ENCODE results near the gene STK39. TPM values are rescaled to one million over a fixed set of nuclear protein-coding genes. Genes with fewer than 3 reads are reported as not detected.

The STK39 gene
- total RNA-seq, 1 experiment from 2014 or later: 22.1 TPM

DNA sequence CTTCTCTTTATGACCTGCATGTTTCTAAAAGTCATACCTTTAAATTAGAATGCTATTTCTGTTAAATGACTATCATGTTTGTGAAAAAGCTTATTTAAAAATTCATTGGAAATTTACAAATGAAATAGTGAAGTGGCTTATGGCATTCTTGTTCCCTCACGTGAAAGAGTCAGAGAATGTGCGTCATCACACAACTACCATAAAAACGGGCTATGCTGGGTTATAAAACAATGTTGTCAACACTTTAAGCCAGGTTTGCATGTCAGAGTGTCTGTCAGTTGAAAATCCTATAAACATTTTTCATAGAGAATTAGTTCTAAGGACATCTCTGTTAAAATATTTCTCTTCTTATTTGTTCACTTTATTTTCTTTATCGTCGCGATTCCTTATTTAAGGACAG, 42.5 kb upstream of the STK39 start:
- Histone ChIP-seq H2BK15ac (ENCODE audit: low read depth, low read length) (no peak overlapping the region), H3T11ph (ENCODE audit: low read length) (no peak overlapping the region), H4K91ac (ENCODE audit: insufficient read length, low read depth, low read length) (no peak overlapping the region), H3K56ac (ENCODE audit: insufficient read length, low read depth, low read length) (no peak overlapping the region), H3K27ac (ENCODE audit: insufficient read length, low read depth, low read length) (no peak overlapping the region), H3K9me3 (ENCODE audit: control insufficient read depth, low read depth, low read length) (no peaks in the 10 kb centered on the region), H3K14ac (ENCODE audit: insufficient read depth, low read length) (no peak overlapping the region), H3K4ac (ENCODE audit: low read depth, low read length) (no peak overlapping the region), H2BK12ac (ENCODE audit: insufficient read length, low read depth, low read length) (no peak overlapping the region), H2BK5ac (ENCODE audit: insufficient read length, low read length) (no peak overlapping the region), H3K27me3 (ENCODE audit: insufficient read depth, low read length) (no peaks in the 10 kb centered on the region), H3K9ac (ENCODE audit: extremely low read depth, insufficient read length, low read length) (no peak overlapping the region), H3K4me1 (ENCODE audit: insufficient read depth, low read length) (0 out of 2 replicates have a peak, but pooled peaks cover 2% of the 10 kb centered on the region), H3K23me2 (ENCODE audit: insufficient read length, low read depth, low read length, poor library complexity, severe bottlenecking) (no peaks in the 10 kb centered on the region), H3K23ac (ENCODE audit: insufficient read length, low read depth, low read length) (no peak overlapping the region), H2BK20ac (ENCODE audit: low read depth, low read length, poor library complexity, severe bottlenecking) (no peak overlapping the region), H2BK120ac (ENCODE audit: low read depth, low read length, poor library complexity, severe bottlenecking) (no peak overlapping the region), H2AK5ac (ENCODE audit: insufficient read length, low read length) (no peak overlapping the region), H4K5ac (ENCODE audit: insufficient read length, low read depth, low read length) (no peak overlapping the region), H3K79me2 (ENCODE audit: insufficient read depth, low read length) (no peaks in the 10 kb centered on the region), H4K8ac (replicated peaks; ENCODE audit: insufficient read length, low read depth, low read length) (no peak overlapping the region), H4K20me1 (ENCODE audit: control insufficient read depth, insufficient read depth, insufficient read length) (no peaks in the 10 kb centered on the region), H3K18ac (ENCODE audit: insufficient read length, low read depth, low read length) (no peak overlapping the region), H3K79me1 (ENCODE audit: insufficient read depth, low read depth, low read length, poor library complexity, severe bottlenecking) (no peaks in the 10 kb centered on the region), H2AFZ (ENCODE audit: low read length) (no peak overlapping the region), H3K4me2 (ENCODE audit: insufficient read depth, insufficient read length, low read length) (no peak overlapping the region)
- H3K4me3 Mint-ChIP-seq: no peak overlapping the region
- no peaks in the 10 kb centered on the region for H3K27me3 Mint-ChIP-seq (ENCODE audit: low read depth)
- H3K4me1 Mint-ChIP-seq: no peaks in the 10 kb centered on the region
- no CpG with 5 or more reads among the region's 6 CpGs for WGBS (ENCODE audit: extremely low coverage, insufficient read length, low lambda C conversion rate)
- H3K9me3 Mint-ChIP-seq: no peaks in the 10 kb centered on the region
- no peak overlapping the region for H3K27ac Mint-ChIP-seq
- no peaks in the 10 kb centered on the region for H3K36me3 Mint-ChIP-seq (ENCODE audit: insufficient read depth in 1 of 3, low read depth in 3 of 3)
- TF ChIP-seq, protein P1, sequence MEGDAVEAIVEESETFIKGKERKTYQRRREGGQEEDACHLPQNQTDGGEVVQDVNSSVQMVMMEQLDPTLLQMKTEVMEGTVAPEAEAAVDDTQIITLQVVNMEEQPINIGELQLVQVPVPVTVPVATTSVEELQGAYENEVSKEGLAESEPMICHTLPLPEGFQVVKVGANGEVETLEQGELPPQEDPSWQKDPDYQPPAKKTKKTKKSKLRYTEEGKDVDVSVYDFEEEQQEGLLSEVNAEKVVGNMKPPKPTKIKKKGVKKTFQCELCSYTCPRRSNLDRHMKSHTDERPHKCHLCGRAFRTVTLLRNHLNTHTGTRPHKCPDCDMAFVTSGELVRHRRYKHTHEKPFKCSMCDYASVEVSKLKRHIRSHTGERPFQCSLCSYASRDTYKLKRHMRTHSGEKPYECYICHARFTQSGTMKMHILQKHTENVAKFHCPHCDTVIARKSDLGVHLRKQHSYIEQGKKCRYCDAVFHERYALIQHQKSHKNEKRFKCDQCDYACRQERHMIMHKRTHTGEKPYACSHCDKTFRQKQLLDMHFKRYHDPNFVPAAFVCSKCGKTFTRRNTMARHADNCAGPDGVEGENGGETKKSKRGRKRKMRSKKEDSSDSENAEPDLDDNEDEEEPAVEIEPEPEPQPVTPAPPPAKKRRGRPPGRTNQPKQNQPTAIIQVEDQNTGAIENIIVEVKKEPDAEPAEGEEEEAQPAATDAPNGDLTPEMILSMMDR (conservative IDR thresholded peaks at IDR 0.05): no peak
- no peak for DNase-seq
